Ascending aorta (tissue), 2 donors: ENCODE results near the gene UBIAD1. TPM values are rescaled to one million over a fixed set of nuclear protein-coding genes. Genes with fewer than 3 reads are reported as not detected.
A peak's percentile ranks its signal among the peaks of the same experiment; 100 is the strongest.

Experiments used
- DNase-seq, 2 donors: peaks; one replicate each; pipeline ENCODE4 v3.0.0-alpha.2; 2019; ENCODE audit warnings: low spot score in 2 of 2
- H3K27ac ChIP-seq, 2 donors: fragments of 200-600 bp; sonication (generic); one replicate each; pipeline ENCODE4 v1.5.1; 2016 to 2017; ENCODE audit warnings: mild to moderate bottlenecking in 1 of 2
- H3K27me3 ChIP-seq: fragments of 200-600 bp; sonication (generic); one replicate; pipeline ENCODE4 v1.5.1; 2017
- H3K36me3 ChIP-seq, 2 donors: fragments of 200-600 bp; sonication (generic); one replicate each; pipeline ENCODE4 v1.5.1; 2016
- H3K4me1 ChIP-seq, 2 donors: fragments of 200-600 bp; sonication (generic); one replicate each; pipeline ENCODE4 v1.5.1; 2016 to 2017; ENCODE audit warnings: mild to moderate bottlenecking in 1 of 2
- H3K4me3 ChIP-seq, 2 donors: fragments of 200-600 bp; sonication (generic); one replicate each; pipeline ENCODE4 v1.5.1; 2016 to 2017; ENCODE audit warnings: mild to moderate bottlenecking in 1 of 2
- H3K9me3 ChIP-seq, 2 donors: fragments of 200-600 bp; sonication (generic); one replicate each; pipeline ENCODE4 v1.5.1; 2016
- intact Hi-C: fragments of 100-400 bp; cut with DNase I; formaldehyde crosslinking; loops from one replicate; pipeline ENCODE4 v1.15.1; 2023
- total RNA-seq: library from RNA; depleted of rRNA; stranded (reverse); fragments of >200 nt; gene quantifications from one replicate; pipeline ENCODE4 v1.1.0, GENCODE V29; 2016
- TF ChIP-seq, protein P1 (sequence below), 3 experiments: fragments of 200-600 bp in 2 of 3; fragments of 450-650 bp in 1 of 3; sonication (generic) in 2 of 3; IDR thresholded peaks; one replicate each; pipeline ENCODE4 v1.5.1; 2016 to 2019; ENCODE audit warnings: antibody characterized with exemption in 3 of 3, mild to moderate bottlenecking in 1 of 3, moderate library complexity in 1 of 3

Gene UBIAD1, protein sequence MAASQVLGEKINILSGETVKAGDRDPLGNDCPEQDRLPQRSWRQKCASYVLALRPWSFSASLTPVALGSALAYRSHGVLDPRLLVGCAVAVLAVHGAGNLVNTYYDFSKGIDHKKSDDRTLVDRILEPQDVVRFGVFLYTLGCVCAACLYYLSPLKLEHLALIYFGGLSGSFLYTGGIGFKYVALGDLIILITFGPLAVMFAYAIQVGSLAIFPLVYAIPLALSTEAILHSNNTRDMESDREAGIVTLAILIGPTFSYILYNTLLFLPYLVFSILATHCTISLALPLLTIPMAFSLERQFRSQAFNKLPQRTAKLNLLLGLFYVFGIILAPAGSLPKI
- 53.0 TPM for total RNA-seq

DNA sequence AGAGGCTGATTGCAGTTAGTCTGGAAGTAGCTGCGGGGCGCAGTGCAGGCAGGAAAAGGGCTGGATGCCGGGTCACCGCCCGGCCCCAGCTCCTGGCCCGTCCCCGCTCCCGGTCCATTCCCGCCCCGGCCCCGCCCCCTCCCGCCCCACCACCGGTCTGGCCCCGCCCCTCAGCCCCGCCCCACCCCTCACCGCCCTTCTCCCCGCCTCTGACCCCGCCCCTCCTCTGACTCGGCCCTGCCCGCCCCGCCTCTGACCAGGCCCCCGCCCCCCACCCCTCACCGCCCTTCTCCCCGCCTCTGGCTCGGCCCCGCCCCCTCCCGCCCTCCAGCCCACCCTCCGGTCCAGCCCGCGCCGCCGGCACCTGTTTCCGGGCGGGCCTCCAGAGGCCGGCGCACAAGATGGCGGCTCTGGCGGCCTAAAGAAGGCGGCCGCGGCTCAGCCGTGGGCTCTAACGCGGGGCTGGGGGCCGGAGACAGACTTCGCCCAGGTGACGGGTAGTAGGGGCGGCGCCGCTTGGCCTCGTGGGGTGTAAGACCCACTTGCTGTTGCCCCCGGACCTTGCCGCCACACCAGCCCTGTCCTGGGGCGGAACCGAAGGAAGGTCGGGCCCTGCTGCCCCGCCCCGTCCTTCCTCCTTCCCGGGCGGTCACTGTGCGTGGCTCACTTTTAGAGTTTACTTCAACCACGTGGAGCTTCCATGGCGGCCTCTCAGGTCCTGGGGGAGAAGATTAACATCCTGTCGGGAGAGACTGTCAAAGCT lies at the start of gene UBIAD1:
Gene UBIAD1 (plus strand): TSS at position 367 of the 763 bp plus-strand sequence. CDS start 334 bp downstream, at position 701.
- Histone ChIP-seq H3K27me3 (no peaks in the 10 kb centered on the region), H3K4me1 (peaks cover 0 to 29% of the 10 kb centered on the region in 2 donors), H3K9me3 (no peaks in the 10 kb centered on the region), H3K27ac (peak within 1 kb of the TSS; percentile 79 to 93), H3K4me3 (peak within 1 kb of the TSS; percentile 91 to 96), H3K36me3 (no peaks in the 10 kb centered on the region)
- intact Hi-C loops = loop anchor here (1.0 to 5.0 kb wide), 4 partner anchors 11 to 481 kb away; partner anchors contain the start of genes EXOSC10 and MTOR
- peak; percentile 39 to 86 for DNase-seq
- TF ChIP-seq, protein P1, sequence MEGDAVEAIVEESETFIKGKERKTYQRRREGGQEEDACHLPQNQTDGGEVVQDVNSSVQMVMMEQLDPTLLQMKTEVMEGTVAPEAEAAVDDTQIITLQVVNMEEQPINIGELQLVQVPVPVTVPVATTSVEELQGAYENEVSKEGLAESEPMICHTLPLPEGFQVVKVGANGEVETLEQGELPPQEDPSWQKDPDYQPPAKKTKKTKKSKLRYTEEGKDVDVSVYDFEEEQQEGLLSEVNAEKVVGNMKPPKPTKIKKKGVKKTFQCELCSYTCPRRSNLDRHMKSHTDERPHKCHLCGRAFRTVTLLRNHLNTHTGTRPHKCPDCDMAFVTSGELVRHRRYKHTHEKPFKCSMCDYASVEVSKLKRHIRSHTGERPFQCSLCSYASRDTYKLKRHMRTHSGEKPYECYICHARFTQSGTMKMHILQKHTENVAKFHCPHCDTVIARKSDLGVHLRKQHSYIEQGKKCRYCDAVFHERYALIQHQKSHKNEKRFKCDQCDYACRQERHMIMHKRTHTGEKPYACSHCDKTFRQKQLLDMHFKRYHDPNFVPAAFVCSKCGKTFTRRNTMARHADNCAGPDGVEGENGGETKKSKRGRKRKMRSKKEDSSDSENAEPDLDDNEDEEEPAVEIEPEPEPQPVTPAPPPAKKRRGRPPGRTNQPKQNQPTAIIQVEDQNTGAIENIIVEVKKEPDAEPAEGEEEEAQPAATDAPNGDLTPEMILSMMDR (IDR thresholded peaks at IDR 0.05) = peak in 1 of 3 experiments; percentile 25

DNA sequence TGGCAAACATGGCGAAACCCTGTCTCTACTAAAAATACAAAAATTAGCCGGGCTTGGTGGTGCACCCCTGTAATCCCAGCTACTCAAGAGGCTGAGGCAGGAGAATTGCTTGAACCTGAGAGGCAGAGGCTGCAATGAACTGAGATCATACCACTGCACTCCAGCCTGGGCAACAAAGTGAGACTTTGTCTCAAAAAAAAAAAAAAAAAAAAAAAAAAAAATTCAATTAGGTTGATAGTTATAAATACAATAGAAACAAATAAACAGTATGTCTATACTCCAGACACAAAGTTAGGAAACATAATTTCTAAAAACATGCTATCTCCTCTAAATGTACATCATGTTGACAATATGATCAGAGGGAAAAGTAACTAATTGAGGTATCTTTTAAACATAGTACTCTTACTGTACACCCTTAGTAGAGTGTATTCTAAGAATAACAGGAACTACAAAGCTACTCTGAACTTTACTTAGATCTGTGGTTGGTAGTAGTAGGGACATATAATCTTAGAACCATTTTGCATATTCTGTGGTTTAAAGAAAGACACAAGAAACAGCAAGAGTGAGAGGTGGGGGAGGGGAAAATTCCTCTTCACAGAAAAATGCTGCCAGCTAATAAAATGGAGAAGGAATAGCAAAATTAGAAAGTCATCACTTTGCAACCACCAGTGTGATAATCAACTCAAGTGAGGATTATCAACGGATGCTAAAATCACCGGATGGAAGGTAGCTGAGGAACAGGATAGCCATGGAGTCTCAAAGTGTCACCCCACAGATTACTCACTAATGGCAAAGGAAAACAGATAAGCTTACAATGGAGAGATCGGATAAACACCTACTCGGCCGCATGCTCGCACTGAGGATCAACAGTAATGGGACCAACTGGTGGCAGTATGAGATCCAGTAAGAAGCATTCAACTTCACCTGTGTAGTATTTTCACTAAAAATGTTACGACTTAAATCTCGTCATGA lies 45.6 kb upstream of the UBIAD1 start:
- intact Hi-C loops = no loop called here
- Histone ChIP-seq H3K4me1 (no peaks in the 10 kb centered on the region), H3K27me3 (no peaks in the 10 kb centered on the region), H3K9me3 (no peaks in the 10 kb centered on the region), H3K4me3 (no peak overlapping the region), H3K27ac (no peak overlapping the region), H3K36me3 (peaks cover 50 to 64% of the 10 kb centered on the region in 2 donors)
- DNase-seq = no peak
- TF ChIP-seq, protein P1 (IDR thresholded peaks at IDR 0.05) = no peak

DNA sequence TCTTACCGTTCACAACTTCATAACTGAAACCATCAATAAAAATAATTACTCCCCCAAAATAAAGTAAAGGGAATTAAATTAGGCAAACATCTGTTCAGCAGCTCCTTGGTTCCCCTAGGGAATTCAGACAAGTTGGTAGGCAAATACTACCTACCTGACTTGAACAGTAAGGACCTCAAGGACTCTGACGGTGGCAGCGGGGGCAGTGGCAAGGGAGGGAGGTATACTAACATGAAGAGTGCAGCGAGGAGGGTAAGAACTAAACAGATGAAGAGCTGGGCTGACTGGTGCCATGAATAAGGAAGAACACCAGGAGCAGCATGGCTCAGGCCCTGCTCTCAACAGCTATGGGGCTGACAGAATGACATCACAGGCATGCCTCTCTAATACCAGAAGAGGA lies 43.8 kb upstream of the UBIAD1 start:
- H3K4me1 ChIP-seq = no peaks in the 10 kb centered on the region
- intact Hi-C loops = no loop called here
- no peak for DNase-seq
- TF ChIP-seq, protein P1 (IDR thresholded peaks at IDR 0.05) = no peak
- H3K27me3 ChIP-seq = no peaks in the 10 kb centered on the region
- peaks cover 65 to 70% of the 10 kb centered on the region in 2 donors for H3K36me3 ChIP-seq
- no peak overlapping the region for H3K27ac ChIP-seq
- H3K9me3 ChIP-seq = no peaks in the 10 kb centered on the region
- no peak overlapping the region for H3K4me3 ChIP-seq

GRCh38 chr1:11233208-11233607 lies 39.8 kb upstream of the UBIAD1 start:
- Histone ChIP-seq H3K27me3 (no peaks in the 10 kb centered on the region), H3K4me3 (no peak overlapping the region), H3K27ac (no peak overlapping the region), H3K36me3 (peaks cover 77 to 99% of the 10 kb centered on the region in 2 donors), H3K4me1 (no peaks in the 10 kb centered on the region), H3K9me3 (no peaks in the 10 kb centered on the region)
- intact Hi-C loops = no loop called here
- DNase-seq = no peak
- TF ChIP-seq, protein P1 (IDR thresholded peaks at IDR 0.05) = no peak

GRCh38 chr1:11237356-11237755 lies 35.6 kb upstream of the UBIAD1 start:
- H3K27ac ChIP-seq = peak overlapping the region in 1 of 2 donors; percentile 1
- H3K4me1 ChIP-seq = no peaks in the 10 kb centered on the region
- H3K9me3 ChIP-seq = no peaks in the 10 kb centered on the region
- no peaks in the 10 kb centered on the region for H3K27me3 ChIP-seq
- intact Hi-C loops = no loop called here
- H3K36me3 ChIP-seq = peaks cover 83 to 97% of the 10 kb centered on the region in 2 donors
- H3K4me3 ChIP-seq = no peak overlapping the region
- no peak for DNase-seq
- TF ChIP-seq, protein P1 (IDR thresholded peaks at IDR 0.05) = no peak
